Neural cell (in vitro differentiated cells): ENCODE data around the gene BCL2L15.

Experiments used
- CTCF ChIP-seq: fragments of 450-650 bp; IDR thresholded peaks from 2 replicates; pipeline ENCODE4 v1.5.1; 2014; ENCODE audit warnings: antibody characterized with exemption, mild to moderate bottlenecking, moderate library complexity; ENCODE audit not compliant: poor library complexity, severe bottlenecking
- EP300 ChIP-seq: fragments of 450-650 bp; conservative IDR thresholded peaks from 2 replicates; pipeline ENCODE4 v1.6.1; 2014; ENCODE audit warnings: antibody characterized with exemption, mild to moderate bottlenecking, moderate library complexity; ENCODE audit not compliant: poor library complexity, severe bottlenecking
- EZH2 ChIP-seq: fragments of 200-600, 300-800 bp; shearing (Covaris generic), sonication (generic); IDR thresholded peaks from 2 replicates; pipeline ENCODE4 v1.6.1; 2014; ENCODE audit warnings: antibody characterized with exemption, low read length, borderline replicate concordance, mild to moderate bottlenecking; ENCODE audit not compliant: insufficient read depth, poor library complexity, severe bottlenecking
- MXI1 ChIP-seq: fragments of 450-650 bp; conservative IDR thresholded peaks from 2 replicates; pipeline ENCODE4 v1.6.1; 2014; ENCODE audit warnings: antibody characterized with exemption, mild to moderate bottlenecking; ENCODE audit not compliant: poor library complexity, severe bottlenecking
- POLR2AphosphoS5 ChIP-seq: IDR thresholded peaks from 2 replicates; pipeline ENCODE4 v1.6.1; 2012
- REST ChIP-seq: IDR thresholded peaks from 2 replicates; pipeline ENCODE4 v1.6.1; 2012; ENCODE audit warnings: borderline replicate concordance
- SMC3 ChIP-seq: fragments of 450-650 bp; conservative IDR thresholded peaks from 2 replicates; pipeline ENCODE4 v1.6.1; 2014; ENCODE audit warnings: antibody characterized with exemption, mild to moderate bottlenecking, moderate library complexity; ENCODE audit not compliant: poor library complexity
- TAF1 ChIP-seq: IDR thresholded peaks from 2 replicates; pipeline ENCODE4 v1.6.1; 2012; ENCODE audit warnings: low read depth

- no peak for TF ChIP-seq CTCF
- no peak for TF ChIP-seq EZH2
- no peak for TF ChIP-seq EP300
- TF ChIP-seq TAF1, result no peak
- no peak for TF ChIP-seq POLR2AphosphoS5
- no peak for TF ChIP-seq MXI1
- no peak for TF ChIP-seq REST
- no peak for TF ChIP-seq SMC3
These were observed 11.7 kb downstream of the BCL2L15 start for GRCh38 chr1:113875714-113876113.
